Neural progenitor cell (in vitro differentiated cells): Measurements from ENCODE around the gene NDUFA1. TPM values are rescaled to one million over a fixed set of nuclear protein-coding genes. Genes with fewer than 3 reads are reported as not detected.
"Not testable (repeated sequence)": the region's sequence is repeated elsewhere in the genome, so short reads cannot be mapped to it uniquely, and the experiment has no call there.

Source experiments
- DNase-seq: peaks from one replicate; pipeline ENCODE4 v3.0.0-alpha.2; 2016; ENCODE audit warnings: low spot score
- H2AFZ ChIP-seq: fragments of 200-600 bp; sonication (generic); replicated peaks from 2 replicates; pipeline ENCODE4 v1.6.1; 2016; ENCODE audit warnings: antibody characterized with exemption
- H3F3A ChIP-seq: fragments of 200-600 bp; sonication (generic); 2 replicates; pipeline ENCODE4 v1.6.1; 2016; ENCODE audit warnings: antibody characterized with exemption, low read depth
- H3K27ac ChIP-seq: fragments of 200-600 bp; sonication (generic); 2 replicates; pipeline ENCODE4 v1.5.1; 2016; ENCODE audit warnings: mild to moderate bottlenecking
- H3K27me3 ChIP-seq: fragments of 200-600 bp; sonication (generic); 2 replicates; pipeline ENCODE4 v1.6.1; 2016; ENCODE audit warnings: mild to moderate bottlenecking, moderate library complexity
- H3K36me3 ChIP-seq: fragments of 200-600 bp; sonication (generic); 2 replicates; pipeline ENCODE4 v1.5.1; 2016
- H3K4me1 ChIP-seq: fragments of 200-600 bp; sonication (generic); 2 replicates; pipeline ENCODE4 v1.6.1; 2016; ENCODE audit warnings: mixed run types
- H3K4me2 ChIP-seq: fragments of 200-600 bp; sonication (generic); 2 replicates; pipeline ENCODE4 v1.6.1; 2016
- H3K4me3 ChIP-seq: fragments of 200-600 bp; sonication (generic); 2 replicates; pipeline ENCODE4 v1.5.1; 2016
- H3K79me2 ChIP-seq: fragments of 200-600 bp; sonication (generic); 2 replicates; pipeline ENCODE4 v1.6.1; 2016; ENCODE audit warnings: low read depth
- H3K9ac ChIP-seq: fragments of 200-600 bp; sonication (generic); 2 replicates; pipeline ENCODE4 v1.6.1; 2016
- H3K9me3 ChIP-seq: fragments of 200-600 bp; sonication (generic); 2 replicates; pipeline ENCODE4 v1.5.1; 2016; ENCODE audit warnings: low read depth
- H4K20me1 ChIP-seq: fragments of 200-600 bp; sonication (generic); 2 replicates; pipeline ENCODE4 v1.6.1; 2016; ENCODE audit warnings: low read depth
- H3K27ac Mint-ChIP-seq: 3 replicates; pipeline ENCODE4 v1.8.0; 2021; ENCODE audit warnings: mixed read lengths
- H3K27me3 Mint-ChIP-seq: 2 replicates; pipeline ENCODE4 v1.8.0; 2022; ENCODE audit warnings: low read depth, mild to moderate bottlenecking, inconsistent platforms, moderate library complexity, mixed read lengths; ENCODE audit not compliant: insufficient read depth
- H3K36me3 Mint-ChIP-seq: 3 replicates; pipeline ENCODE4 v1.8.0; 2021; ENCODE audit warnings: mixed read lengths
- H3K4me1 Mint-ChIP-seq: 3 replicates; pipeline ENCODE4 v1.8.0; 2021; ENCODE audit warnings: mixed read lengths
- H3K4me3 Mint-ChIP-seq: 3 replicates; pipeline ENCODE4 v1.8.0; 2021; ENCODE audit warnings: mild to moderate bottlenecking, moderate library complexity, mixed read lengths
- H3K9me3 Mint-ChIP-seq: 3 replicates; pipeline ENCODE4 v1.8.0; 2020; ENCODE audit warnings: mixed read lengths
- EZH2 ChIP-seq: fragments of 200-600 bp; sonication (generic); IDR thresholded peaks from 2 replicates; pipeline ENCODE4 v1.6.1; 2017; ENCODE audit warnings: antibody characterized with exemption, mild to moderate bottlenecking, moderate library complexity
- EZH2phosphoT487 ChIP-seq: fragments of 200-600 bp; sonication (generic); IDR thresholded peaks from 2 replicates; pipeline ENCODE4 v1.6.1; 2017; ENCODE audit warnings: antibody characterized with exemption
- total RNA-seq: library from RNA; depleted of rRNA; stranded (reverse); fragments of >200 nt; gene quantifications from 2 replicates; pipeline ENCODE4 v1.2.3, GENCODE V29; 2015; ENCODE audit warnings: low replicate concordance
- TF ChIP-seq, protein P1 (sequence below): fragments of 200-600 bp; sonication (generic); IDR thresholded peaks from 2 replicates; pipeline ENCODE4 v1.5.1; 2017; ENCODE audit warnings: antibody characterized with exemption, mild to moderate bottlenecking

The NDUFA1 gene
- total RNA-seq, 1 donor from 2014 or later, result 57.9 TPM

DNA sequence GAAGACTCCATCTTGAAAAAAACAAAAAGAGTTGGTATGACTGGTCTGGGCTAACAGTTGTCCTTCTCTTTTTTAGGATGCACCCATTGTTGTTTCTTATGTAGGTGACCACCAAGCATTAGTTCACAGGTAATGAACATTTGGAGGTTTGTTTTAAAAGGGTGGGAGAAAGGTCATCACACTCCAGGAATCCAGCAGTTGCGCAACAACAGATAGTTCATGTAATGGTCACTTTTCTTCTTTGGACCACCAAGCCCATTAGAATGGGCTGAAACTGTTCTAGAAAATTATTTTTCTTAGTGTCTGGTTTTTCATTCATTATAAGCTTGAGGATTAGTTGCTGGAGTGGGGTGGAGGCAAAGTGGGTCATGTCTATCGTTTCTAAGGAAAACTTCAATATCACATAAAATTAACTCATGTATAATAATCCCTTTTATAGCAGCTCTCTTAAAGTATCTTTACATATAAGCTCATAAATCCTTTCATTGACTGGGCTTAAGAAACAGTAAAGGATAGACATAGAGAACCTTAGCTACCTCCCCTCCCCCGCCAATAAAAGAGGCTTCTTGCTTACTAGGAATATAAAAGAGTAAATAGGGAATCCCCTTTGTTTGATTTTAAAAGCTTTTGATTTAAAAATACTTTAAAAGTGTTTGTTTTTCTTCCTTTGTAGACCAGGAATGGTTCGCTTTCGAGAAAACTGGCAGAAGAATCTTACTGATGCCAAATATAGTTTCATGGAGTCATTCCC, 48.4 kb downstream of the NDUFA1 start:
- Mint-ChIP-seq H3K27me3 (no peaks in the 10 kb centered on the region), H3K9me3 (peaks cover 6% of the 10 kb centered on the region), H3K4me3 (no peak overlapping the region), H3K27ac (no peak overlapping the region), H3K4me1 (no peaks in the 10 kb centered on the region), H3K36me3 (peaks cover 5% of the 10 kb centered on the region)
- no peak for DNase-seq
- Histone ChIP-seq H2AFZ (no peak overlapping the region), H3K4me2 (no peak overlapping the region), H3K4me1 (no peaks in the 10 kb centered on the region), H3F3A (no peaks in the 10 kb centered on the region), H3K27ac (no peak overlapping the region), H3K36me3 (no peaks in the 10 kb centered on the region), H3K79me2 (no peaks in the 10 kb centered on the region), H4K20me1 (no peaks in the 10 kb centered on the region), H3K9me3 (peaks cover 3% of the 10 kb centered on the region), H3K27me3 (no peaks in the 10 kb centered on the region), H3K4me3 (no peak overlapping the region), H3K9ac (no peak overlapping the region)
- TF ChIP-seq, protein P1, sequence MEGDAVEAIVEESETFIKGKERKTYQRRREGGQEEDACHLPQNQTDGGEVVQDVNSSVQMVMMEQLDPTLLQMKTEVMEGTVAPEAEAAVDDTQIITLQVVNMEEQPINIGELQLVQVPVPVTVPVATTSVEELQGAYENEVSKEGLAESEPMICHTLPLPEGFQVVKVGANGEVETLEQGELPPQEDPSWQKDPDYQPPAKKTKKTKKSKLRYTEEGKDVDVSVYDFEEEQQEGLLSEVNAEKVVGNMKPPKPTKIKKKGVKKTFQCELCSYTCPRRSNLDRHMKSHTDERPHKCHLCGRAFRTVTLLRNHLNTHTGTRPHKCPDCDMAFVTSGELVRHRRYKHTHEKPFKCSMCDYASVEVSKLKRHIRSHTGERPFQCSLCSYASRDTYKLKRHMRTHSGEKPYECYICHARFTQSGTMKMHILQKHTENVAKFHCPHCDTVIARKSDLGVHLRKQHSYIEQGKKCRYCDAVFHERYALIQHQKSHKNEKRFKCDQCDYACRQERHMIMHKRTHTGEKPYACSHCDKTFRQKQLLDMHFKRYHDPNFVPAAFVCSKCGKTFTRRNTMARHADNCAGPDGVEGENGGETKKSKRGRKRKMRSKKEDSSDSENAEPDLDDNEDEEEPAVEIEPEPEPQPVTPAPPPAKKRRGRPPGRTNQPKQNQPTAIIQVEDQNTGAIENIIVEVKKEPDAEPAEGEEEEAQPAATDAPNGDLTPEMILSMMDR, result no peak
- TF ChIP-seq EZH2 (no peak), EZH2phosphoT487 (no peak)

DNA sequence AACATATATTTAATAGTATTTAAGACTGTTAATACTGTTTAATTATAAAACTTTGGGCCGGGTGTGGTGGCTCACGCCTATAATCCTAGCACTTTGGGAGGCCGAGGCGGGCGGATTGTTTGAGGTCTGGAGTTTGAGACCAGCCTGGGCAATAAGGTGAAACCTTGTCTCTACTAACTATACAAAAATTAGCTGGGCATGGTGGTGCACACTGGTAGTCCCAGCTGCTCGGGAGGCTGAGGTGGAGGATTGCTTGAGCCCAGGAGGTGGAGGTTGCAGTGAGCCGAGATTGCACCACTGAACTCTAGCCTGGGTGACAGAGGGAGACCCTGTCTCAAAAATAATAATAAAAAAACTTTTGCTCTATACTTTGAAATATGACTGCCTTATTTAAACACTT, 50.8 kb downstream of the NDUFA1 start:
- not testable (repeated sequence) for H3K9ac ChIP-seq, H3K79me2 ChIP-seq, H3K27me3 ChIP-seq, H3K27me3 Mint-ChIP-seq, H3K4me1 ChIP-seq, H3K4me3 ChIP-seq, H2AFZ ChIP-seq, H3F3A ChIP-seq, DNase-seq, H3K9me3 ChIP-seq, H3K4me1 Mint-ChIP-seq, H4K20me1 ChIP-seq, H3K4me3 Mint-ChIP-seq, H3K27ac Mint-ChIP-seq, H3K27ac ChIP-seq, H3K36me3 ChIP-seq, H3K4me2 ChIP-seq, H3K36me3 Mint-ChIP-seq, H3K9me3 Mint-ChIP-seq

Other genes starting within 250 kb of the NDUFA1 start
- gene SEPTIN6, start 178.7 kb upstream of the NDUFA1 start, total RNA-seq, result 19.4 and 21.7 TPM in 2 replicates
- gene SOWAHD, start 113.2 kb upstream of the NDUFA1 start, total RNA-seq, result 0.50 TPM in 1 of 2 replicates, not detected in the other
- 10,337 and 10,894 TPM in 2 replicates for gene RPL39, start 80.2 kb upstream of the NDUFA1 start, total RNA-seq
- gene UPF3B, start 18.9 kb upstream of the NDUFA1 start, total RNA-seq, result 12.4 and 21.7 TPM in 2 replicates
- 10.9 and 11.3 TPM in 2 replicates for gene RNF113A, start 99 bp upstream of the NDUFA1 start, total RNA-seq
- gene AKAP14, start 24.1 kb downstream of the NDUFA1 start, total RNA-seq, result not detected in 2 replicates
- gene NKAP, start 71.9 kb downstream of the NDUFA1 start, total RNA-seq, result 6.5 and 11.2 TPM in 2 replicates
- gene RHOXF2B, start 205.9 kb downstream of the NDUFA1 start, total RNA-seq, result not detected in 2 replicates
- gene RHOXF1, start 244.1 kb downstream of the NDUFA1 start, total RNA-seq, result not detected in 2 replicates